Measurements from ENCODE around the gene CHD6. TPM values are rescaled to one million over a fixed set of nuclear protein-coding genes. Genes with fewer than 3 reads are reported as not detected.

Gene CHD6
- total RNA-seq, 6 experiments from 2014 or later = 9.3 to 24.1 (median 16.6) TPM

- TF ChIP-seq CTCF (IDR thresholded peaks at IDR 0.05) (no peak), POLR2A (IDR thresholded peaks at IDR 0.05) (no peak)
- H3K27me3 ChIP-seq = no peaks in the 10 kb centered on the region
- H3K36me3 ChIP-seq = peaks cover 0 to 14% (median 8%) of the 10 kb centered on the region in 4 donors
- no peaks in the 10 kb centered on the region for H3K9me3 ChIP-seq
- DNase-seq (no peak), ATAC-seq (no peak)
- no peak overlapping the region for H3K27ac ChIP-seq
- intact Hi-C loops (cut with DNase I) = no loop called here
- H3K4me3 ChIP-seq = no peak overlapping the region
- WGBS (ENCODE audit: insufficient coverage, low coverage, low lambda C conversion rate, missing lambda C conversion rate) = no CpG with 5 or more reads among the region's 13 CpGs
- H3K4me1 ChIP-seq = peaks cover 0 to 14% (median 6%) of the 10 kb centered on the region in 4 donors
Observed at GRCh38 chr20:41356951-41357350, 261.2 kb downstream of the CHD6 start.

- H3K4me1 ChIP-seq = peaks cover 0 to 14% (median 6%) of the 10 kb centered on the region in 4 donors
- ATAC-seq (no peak), DNase-seq (no peak)
- WGBS (ENCODE audit: insufficient coverage, low coverage, low lambda C conversion rate, missing lambda C conversion rate) = 80% methylated on average over 2 of the region's 7 CpGs
- no peaks in the 10 kb centered on the region for H3K9me3 ChIP-seq
- H3K27ac ChIP-seq = no peak overlapping the region
- H3K36me3 ChIP-seq = peaks cover 0 to 20% (median 11%) of the 10 kb centered on the region in 4 donors
- H3K27me3 ChIP-seq = no peaks in the 10 kb centered on the region
- intact Hi-C loops (cut with DNase I) = no loop called here
- no peak for TF ChIP-seq CTCF (IDR thresholded peaks at IDR 0.05)
- TF ChIP-seq POLR2A (IDR thresholded peaks at IDR 0.05) = no peak
- H3K4me3 ChIP-seq = no peak overlapping the region
Observed at GRCh38 chr20:41355598-41356203, 262.5 kb downstream of the CHD6 start.

GRCh38 chr20:41355192-41355591 is 263.0 kb downstream of the CHD6 start:
- TF ChIP-seq POLR2A (IDR thresholded peaks at IDR 0.05) = no peak
- no peak for TF ChIP-seq CTCF (IDR thresholded peaks at IDR 0.05)
- Histone ChIP-seq H3K27ac (no peak overlapping the region), H3K36me3 (peaks cover 0 to 22% (median 11%) of the 10 kb centered on the region in 4 donors), H3K9me3 (no peaks in the 10 kb centered on the region), H3K4me3 (no peak overlapping the region), H3K27me3 (no peaks in the 10 kb centered on the region), H3K4me1 (peaks cover 0 to 14% (median 6%) of the 10 kb centered on the region in 4 donors)
- ATAC-seq (no peak), DNase-seq (no peak)
- 92% methylated on average over 2 of the region's 3 CpGs for WGBS (ENCODE audit: insufficient coverage, low coverage, low lambda C conversion rate, missing lambda C conversion rate)
- intact Hi-C loops (cut with DNase I) = no loop called here

GRCh38 chr20:41353530-41353929 is 264.6 kb downstream of the CHD6 start:
- peaks cover 0 to 8% (median 2%) of the 10 kb centered on the region in 4 donors for H3K4me1 ChIP-seq
- DNase-seq = no peak
- H3K27me3 ChIP-seq = no peaks in the 10 kb centered on the region
- no peak overlapping the region for H3K4me3 ChIP-seq
- peaks cover 0 to 33% (median 15%) of the 10 kb centered on the region in 4 donors for H3K36me3 ChIP-seq
- no peak overlapping the region for H3K27ac ChIP-seq
- intact Hi-C loops (cut with DNase I) = no loop called here
- TF ChIP-seq CTCF (IDR thresholded peaks at IDR 0.05) (no peak), POLR2A (IDR thresholded peaks at IDR 0.05) (no peak)
- no peaks in the 10 kb centered on the region for H3K9me3 ChIP-seq
- ATAC-seq = peak in 1 of 4 donors; percentile 3

Data from right lobe of liver (tissue), 6 donors.